Tracheal epithelial cell (primary cell): ENCODE results near the gene TIMD4. TPM values are rescaled to one million over a fixed set of nuclear protein-coding genes. Genes with fewer than 3 reads are reported as not detected.

Source experiments
- total RNA-seq: library from RNA; depleted of rRNA; stranded (reverse); fragments of >200 nt; gene quantifications from 2 replicates; pipeline ENCODE4 v1.2.1, GENCODE V29; 2014

The TIMD4 gene
- 0.72 TPM in 1 of 2 replicates, not detected in the other for total RNA-seq

GRCh38 chr5:156963125-156963524 lies at the start of gene TIMD4:
TSS of gene TIMD4 (minus strand) at chr5:156963226. CDS start at chr5:156963198, 28 bp downstream.

Other genes starting within 250 kb of the TIMD4 start
- gene PPP1R2B, start 112.9 kb downstream of the TIMD4 start, total RNA-seq = under 0.01 TPM in 1 of 2 replicates, not detected in the other
- gene HAVCR1, start 95.9 kb upstream of the TIMD4 start, total RNA-seq = 55.2 TPM in 1 of 2 replicates, not detected in the other
- 0.43 and 0.72 TPM in 2 replicates for gene HAVCR2, start 145.8 kb upstream of the TIMD4 start, total RNA-seq
- gene MED7, start 179.6 kb upstream of the TIMD4 start, total RNA-seq = 6.0 and 8.1 TPM in 2 replicates
- not detected in 2 replicates for gene GARIN3, start 203.0 kb upstream of the TIMD4 start, total RNA-seq
- not detected in 2 replicates for gene ITK, start 217.6 kb upstream of the TIMD4 start, total RNA-seq